HCT116 (cell line): ENCODE measurements around the gene CRIM1. TPM values are rescaled to one million over a fixed set of nuclear protein-coding genes. Genes with fewer than 3 reads are reported as not detected.
A peak's percentile ranks its signal among the peaks of the same experiment; 100 is the strongest.

ENCODE experiments used
- ATAC-seq: fragments of 200-7000 bp; cut with Tn5 transposase; 2 replicates; pipeline ENCODE4 v1.9.1; 2020; ENCODE audit warnings: mild to moderate bottlenecking, moderate library complexity
- BruUV-seq: library from RNA; stranded (reverse); fragments of 400-500 nt; replicated peaks from 2 replicates; lab custom pipeline; 2021; lab: Mats Ljungman, UMichigan
- CTCF ChIA-PET: fragments of 300-600 bp; sonication (Branson Sonifier 250); formaldehyde crosslinking; loops from one replicate; lab custom pipeline; 2021; ENCODE audit warnings: antibody characterized with exemption; lab: Charles Lee
- POLR2A ChIA-PET: fragments of 300-600, 350-600 bp; sonication (Branson Sonifier 250); formaldehyde crosslinking; loops from one replicate; lab custom pipeline; 2021; ENCODE audit warnings: antibody characterized with exemption; lab: Charles Lee
- RAD21 ChIA-PET, 2 experiments: fragments of 300-600 bp; sonication (Branson Sonifier 250); formaldehyde crosslinking; loops; one replicate each; lab custom pipeline; 2023; ENCODE audit warnings: low total read pairs in 2 of 2; ENCODE audit not compliant: uncharacterized antibody in 2 of 2, unreplicated experiment in 2 of 2, low non-redundant PET in 1 of 2; lab: Charles Lee
- DNase-seq: peaks from one replicate; pipeline ENCODE4 v3.0.0-alpha.2; 2010; ENCODE audit warnings: low read depth, low spot score
- H2AFZ ChIP-seq: fragments of 200-600 bp; shearing (Covaris generic), sonication (generic); 2 replicates; pipeline ENCODE4 v1.6.1; 2017; ENCODE audit warnings: low read depth, mixed run types, mixed read lengths, antibody characterized with exemption, low read length; ENCODE audit not compliant: poor library complexity, severe bottlenecking
- H3K27ac ChIP-seq: 2 replicates; pipeline ENCODE4 v1.5.1; 2012; ENCODE audit warnings: low read depth, low read length
- H3K27me3 ChIP-seq: fragments of 200-600 bp; sonication (generic); 2 replicates; pipeline ENCODE4 v1.6.1; 2016; ENCODE audit warnings: mixed run types, low read length, mixed read lengths; ENCODE audit not compliant: insufficient read depth
- H3K36me3 ChIP-seq, 2 experiments: fragments of 200-500 bp in 1 of 2; fragments of 200-600 bp in 1 of 2; sonication (Bioruptor generic) in 1 of 2; sonication (generic) in 1 of 2; 2 replicates each; pipeline versions ENCODE4 v1.5.1 to v1.6.1; 2014 to 2016; ENCODE audit warnings: low read length in 2 of 2, inconsistent platforms in 1 of 2, mixed read lengths in 1 of 2, mixed run types in 1 of 2; ENCODE audit not compliant: insufficient read depth in 2 of 2, control insufficient read depth in 1 of 2
- H3K4me1 ChIP-seq, 2 experiments: fragments of 200-600 bp in 1 of 2; sonication (generic) in 1 of 2; 2 replicates each; pipeline versions ENCODE4 v1.5.1 to v1.6.1; 2012 to 2017; ENCODE audit warnings: low read length in 2 of 2, inconsistent platforms in 1 of 2, mild to moderate bottlenecking in 1 of 2, mixed read lengths in 1 of 2, mixed run types in 1 of 2, moderate library complexity in 1 of 2; ENCODE audit not compliant: insufficient read depth in 2 of 2, control insufficient read depth in 1 of 2
- H3K4me2 ChIP-seq: fragments of 200-600 bp; sonication (generic); 2 replicates; pipeline ENCODE4 v1.6.1; 2017; ENCODE audit warnings: mixed run types, low read length, mixed read lengths
- H3K4me3 ChIP-seq, 2 experiments: fragments of 200-600 bp in 1 of 2; sonication (generic) in 1 of 2; replicated peaks in 1 of 2; 2 replicates each; pipeline ENCODE4 v1.5.1; 2011 to 2016; ENCODE audit warnings: low read length in 2 of 2, control low read depth in 1 of 2, low read depth in 1 of 2, mild to moderate bottlenecking in 1 of 2, mixed read lengths in 1 of 2, mixed run types in 1 of 2
- H3K79me2 ChIP-seq: fragments of 200-600 bp; sonication (generic); 2 replicates; pipeline ENCODE4 v1.6.1; 2017; ENCODE audit warnings: mild to moderate bottlenecking, mixed run types, low read length, moderate library complexity, mixed read lengths; ENCODE audit not compliant: insufficient read depth
- H3K9ac ChIP-seq: fragments of 200-600 bp; sonication (generic); 2 replicates; pipeline ENCODE4 v1.6.1; 2016; ENCODE audit warnings: low read length, mixed read lengths
- H3K9me2 ChIP-seq: fragments of 200-600 bp; sonication (generic), shearing (Covaris generic); 2 replicates; pipeline ENCODE4 v1.6.1; 2017; ENCODE audit warnings: mixed run types, mild to moderate bottlenecking, moderate library complexity; ENCODE audit not compliant: insufficient read depth
- H3K9me3 ChIP-seq, 2 experiments: fragments of 200-500 bp in 1 of 2; fragments of 200-600 bp in 1 of 2; sonication (Bioruptor generic) in 1 of 2; sonication (generic) in 1 of 2; 2 replicates each; pipeline ENCODE4 v1.6.1; 2014 to 2017; ENCODE audit warnings: low read length in 2 of 2, mixed read lengths in 2 of 2, inconsistent platforms in 1 of 2, low read depth in 1 of 2, mild to moderate bottlenecking in 1 of 2, mixed run types in 1 of 2, moderate library complexity in 1 of 2; ENCODE audit not compliant: control insufficient read depth in 1 of 2, insufficient read depth in 1 of 2
- H4K20me1 ChIP-seq: fragments of 200-600 bp; sonication (generic), shearing (Covaris generic); 2 replicates; pipeline ENCODE4 v1.6.1; 2017; ENCODE audit warnings: mixed run types, mild to moderate bottlenecking, moderate library complexity; ENCODE audit not compliant: insufficient read depth
- ATF3 ChIP-seq: IDR thresholded peaks from 2 replicates; pipeline ENCODE4 v1.6.1; 2012
- CBX3 ChIP-seq: IDR thresholded peaks from 2 replicates; pipeline ENCODE4 v1.6.1; 2012; ENCODE audit warnings: low read depth
- ELF1 ChIP-seq: IDR thresholded peaks from 2 replicates; pipeline ENCODE4 v1.6.1; 2012; ENCODE audit warnings: low read depth, borderline replicate concordance
- EZH2 ChIP-seq: fragments of 200-600 bp; sonication (generic); IDR thresholded peaks from 2 replicates; pipeline ENCODE4 v1.6.1; 2017; ENCODE audit warnings: antibody characterized with exemption, mixed run types
- FOSL1 ChIP-seq: IDR thresholded peaks from 2 replicates; pipeline ENCODE4 v1.6.1; 2012; ENCODE audit warnings: low read depth
- JUND ChIP-seq: IDR thresholded peaks from 2 replicates; pipeline ENCODE4 v1.6.1; 2012
- MAX ChIP-seq: IDR thresholded peaks from 2 replicates; pipeline ENCODE4 v1.6.1; 2012
- SIN3A ChIP-seq: IDR thresholded peaks from 2 replicates; pipeline ENCODE4 v1.6.1; 2012; ENCODE audit warnings: low read depth
- SP1 ChIP-seq: IDR thresholded peaks from 2 replicates; pipeline ENCODE4 v1.6.1; 2012; ENCODE audit warnings: low read depth
- SRF ChIP-seq: IDR thresholded peaks from 2 replicates; pipeline ENCODE4 v1.6.1; 2012; ENCODE audit warnings: low read depth
- TCF7L2 ChIP-seq: IDR thresholded peaks from 2 replicates; pipeline ENCODE4 v1.7.0; 2011; ENCODE audit warnings: borderline replicate concordance, inconsistent platforms; ENCODE audit not compliant: insufficient read depth, insufficient read length; ENCODE audit errors: extremely low read depth
- YY1 ChIP-seq: IDR thresholded peaks from 2 replicates; pipeline ENCODE4 v1.6.1; 2011; ENCODE audit warnings: low read length, low read depth, moderate library complexity, mild to moderate bottlenecking; ENCODE audit not compliant: insufficient replicate concordance; ENCODE audit errors: extremely low read depth
- ZNF274 ChIP-seq: fragments of 200-500 bp; sonication (Bioruptor generic); IDR thresholded peaks from 2 replicates; pipeline ENCODE4 v1.6.1; 2014; ENCODE audit warnings: mild to moderate bottlenecking, low read depth, low read length, inconsistent platforms
- intact Hi-C: fragments of 100-400 bp; cut with micrococcal nuclease; formaldehyde crosslinking; loops from 2 replicates; pipeline ENCODE4 v1.10.0; 2022
- total RNA-seq: library from RNA; stranded (reverse); gene quantifications from one replicate; pipeline ENCODE4 v1.2.1, GENCODE V29; 2021; ENCODE audit not compliant: unreplicated experiment
- TF ChIP-seq, protein P1 (sequence below): IDR thresholded peaks from 2 replicates; pipeline ENCODE4 v1.6.1; 2011; ENCODE audit warnings: mild to moderate bottlenecking, low read length, moderate library complexity; ENCODE audit not compliant: insufficient replicate concordance; ENCODE audit errors: extremely low read depth

The CRIM1 gene
- total RNA-seq, 1 experiment from 2014 or later = 27.2 TPM

GRCh38 chr2:36337354-36337753, 18.2 kb upstream of the CRIM1 start:
- Histone ChIP-seq H3K79me2 (no peaks in the 10 kb centered on the region), H4K20me1 (no peaks in the 10 kb centered on the region), H3K9me3 (no peaks in the 10 kb centered on the region), H3K9me2 (no peaks in the 10 kb centered on the region), H3K4me1 (peaks cover 8 to 18% of the 10 kb centered on the region in 2 experiments; a peak in 3 of 4 replicates), H3K27ac (no peak overlapping the region), H3K4me3 (no peak overlapping the region), H3K4me2 (no peak overlapping the region), H3K9ac (no peak overlapping the region), H3K27me3 (no peaks in the 10 kb centered on the region), H2AFZ (peak overlapping the region; percentile 46), H3K36me3 (no peaks in the 10 kb centered on the region)
- ChIA-PET RAD21 (no interaction called here), CTCF (interaction anchor here (0.7 kb wide), 1 partner anchor 465 kb away, joined by 3 read pairs; no protein-coding TSS in a partner anchor), POLR2A (no interaction called here)
- no peak for TF ChIP-seq CBX3
- TF ChIP-seq, protein P1, sequence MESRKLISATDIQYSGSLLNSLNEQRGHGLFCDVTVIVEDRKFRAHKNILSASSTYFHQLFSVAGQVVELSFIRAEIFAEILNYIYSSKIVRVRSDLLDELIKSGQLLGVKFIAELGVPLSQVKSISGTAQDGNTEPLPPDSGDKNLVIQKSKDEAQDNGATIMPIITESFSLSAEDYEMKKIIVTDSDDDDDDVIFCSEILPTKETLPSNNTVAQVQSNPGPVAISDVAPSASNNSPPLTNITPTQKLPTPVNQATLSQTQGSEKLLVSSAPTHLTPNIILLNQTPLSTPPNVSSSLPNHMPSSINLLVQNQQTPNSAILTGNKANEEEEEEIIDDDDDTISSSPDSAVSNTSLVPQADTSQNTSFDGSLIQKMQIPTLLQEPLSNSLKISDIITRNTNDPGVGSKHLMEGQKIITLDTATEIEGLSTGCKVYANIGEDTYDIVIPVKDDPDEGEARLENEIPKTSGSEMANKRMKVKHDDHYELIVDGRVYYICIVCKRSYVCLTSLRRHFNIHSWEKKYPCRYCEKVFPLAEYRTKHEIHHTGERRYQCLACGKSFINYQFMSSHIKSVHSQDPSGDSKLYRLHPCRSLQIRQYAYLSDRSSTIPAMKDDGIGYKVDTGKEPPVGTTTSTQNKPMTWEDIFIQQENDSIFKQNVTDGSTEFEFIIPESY = no peak
- intact Hi-C loops = loop anchor here (10.0 kb wide), 1 partner anchor 463 kb away; no protein-coding TSS in a partner anchor
- DNase-seq = no peak
- BruUV-seq = no TSS peak
- no peak for ATAC-seq

- H3K27me3 ChIP-seq = no peaks in the 10 kb centered on the region
- H3K36me3 ChIP-seq = no peaks in the 10 kb centered on the region
- CTCF ChIA-PET = interaction anchor here (0.7 kb wide), 1 partner anchor 466 kb away, joined by 3 read pairs; no protein-coding TSS in a partner anchor
- POLR2A ChIA-PET = no interaction called here
- ATAC-seq = peak; percentile 62
- no peak for DNase-seq
- peak overlapping the region in 1 of 2 experiments; percentile 12; a peak in 1 of 4 replicates for H3K4me3 ChIP-seq
- peak overlapping the region; percentile 61 for H3K4me2 ChIP-seq
- peak overlapping the region; percentile 97 for H2AFZ ChIP-seq
- no peak overlapping the region for H3K27ac ChIP-seq
- no peaks in the 10 kb centered on the region for H3K79me2 ChIP-seq
- RAD21 ChIA-PET = no interaction called here
- intact Hi-C loops = loop anchor here (10.0 kb wide), 1 partner anchor 463 kb away; no protein-coding TSS in a partner anchor
- H3K9me3 ChIP-seq = no peaks in the 10 kb centered on the region
- H4K20me1 ChIP-seq = no peaks in the 10 kb centered on the region
- no peak overlapping the region for H3K9ac ChIP-seq
- peaks cover 8 to 18% of the 10 kb centered on the region in 2 experiments; a peak in 3 of 4 replicates for H3K4me1 ChIP-seq
- BruUV-seq = no TSS peak
- no peaks in the 10 kb centered on the region for H3K9me2 ChIP-seq
- TF ChIP-seq YY1 (no peak), ZNF274 (no peak), ELF1 (no peak), TCF7L2 (no peak), SRF (no peak), MAX (no peak), EZH2 (no peak), FOSL1 (no peak), SIN3A (no peak), SP1 (no peak), ATF3 (no peak), JUND (no peak)
- TF ChIP-seq, protein P1 = no peak
Measured at GRCh38 chr2:36338124-36338826, 17.3 kb upstream of the CRIM1 start.
